ENCODE results near the gene POLK. TPM values are rescaled to one million over a fixed set of nuclear protein-coding genes. Genes with fewer than 3 reads are reported as not detected.

POLK gene
- total RNA-seq, 2 experiments from 2014 or later: 16.0 to 29.5 TPM

GRCh38 chr5:75616371-75616881 lies 104.7 kb downstream of the POLK start:
- ChIA-PET POLR2A (interaction anchor here (0.5 to 0.7 kb wide), 2 partner anchors 8 to 288 kb away, joined by 3 to 4 read pairs; no protein-coding TSS in a partner anchor), CTCF (ENCODE audit: unreplicated experiment) (no interaction called here)
- Histone ChIP-seq H3K36me3 (ENCODE audit: insufficient read depth, low read length) (no peaks in the 10 kb centered on the region), H3K9me2 (ENCODE audit: insufficient read depth, low read length) (no peaks in the 10 kb centered on the region), H3K79me2 (ENCODE audit: insufficient read depth, low read depth, low read length) (no peaks in the 10 kb centered on the region), H3K4me2 (ENCODE audit: low read length) (no peak overlapping the region), H3K9me3 (ENCODE audit: low read length) (no peaks in the 10 kb centered on the region), H2AFZ (ENCODE audit: low read length) (no peak overlapping the region), H4K20me1 (ENCODE audit: insufficient read depth, low read length) (no peaks in the 10 kb centered on the region), H3K27ac (ENCODE audit: low read depth, low read length, poor library complexity, severe bottlenecking) (no peak overlapping the region), H3K4me3 (ENCODE audit: low read depth, low read length, poor library complexity, severe bottlenecking) (no peak overlapping the region), H3K4me1 (ENCODE audit: insufficient read depth, low read length, poor library complexity, severe bottlenecking) (no peaks in the 10 kb centered on the region)
- DNase-seq (ENCODE audit: low spot score): no peak
- no TSS peak for BruUV-seq (replicated peaks)
- TF ChIP-seq CTCF (conservative IDR thresholded peaks at IDR 0.05; ENCODE audit: low read length) (no peak), EZH2phosphoT487 (IDR thresholded peaks at IDR 0.05; ENCODE audit: borderline replicate concordance, low read depth, low read length) (no peak)
- intact Hi-C loops (cut with micrococcal nuclease; ENCODE audit: unreplicated experiment): no loop called here

- no peaks in the 10 kb centered on the region for H3K4me1 ChIP-seq (ENCODE audit: insufficient read depth, low read length, poor library complexity, severe bottlenecking)
- intact Hi-C loops (cut with micrococcal nuclease; ENCODE audit: unreplicated experiment): no loop called here
- TF ChIP-seq CTCF (conservative IDR thresholded peaks at IDR 0.05; ENCODE audit: low read length) (no peak), EZH2phosphoT487 (IDR thresholded peaks at IDR 0.05; ENCODE audit: borderline replicate concordance, low read depth, low read length) (no peak)
- H3K36me3 ChIP-seq (ENCODE audit: insufficient read depth, low read length): no peaks in the 10 kb centered on the region
- no peak overlapping the region for H2AFZ ChIP-seq (ENCODE audit: low read length)
- ChIA-PET CTCF (ENCODE audit: unreplicated experiment) (no interaction called here), POLR2A (interaction anchor here (0.5 to 0.7 kb wide), 2 partner anchors 9 to 289 kb away, joined by 3 to 4 read pairs; no protein-coding TSS in a partner anchor)
- no peaks in the 10 kb centered on the region for H4K20me1 ChIP-seq (ENCODE audit: insufficient read depth, low read length)
- BruUV-seq (replicated peaks): no TSS peak
- H3K9me2 ChIP-seq (ENCODE audit: insufficient read depth, low read length): no peaks in the 10 kb centered on the region
- DNase-seq (ENCODE audit: low spot score): no peak
- H3K79me2 ChIP-seq (ENCODE audit: insufficient read depth, low read depth, low read length): no peaks in the 10 kb centered on the region
- H3K9me3 ChIP-seq (ENCODE audit: low read length): no peaks in the 10 kb centered on the region
- no peak overlapping the region for H3K27ac ChIP-seq (ENCODE audit: low read depth, low read length, poor library complexity, severe bottlenecking)
- H3K4me3 ChIP-seq (ENCODE audit: low read depth, low read length, poor library complexity, severe bottlenecking): no peak overlapping the region
- H3K4me2 ChIP-seq (ENCODE audit: low read length): no peak overlapping the region
Observed at GRCh38 chr5:75616971-75617621, 105.4 kb downstream of the POLK start.

DNA sequence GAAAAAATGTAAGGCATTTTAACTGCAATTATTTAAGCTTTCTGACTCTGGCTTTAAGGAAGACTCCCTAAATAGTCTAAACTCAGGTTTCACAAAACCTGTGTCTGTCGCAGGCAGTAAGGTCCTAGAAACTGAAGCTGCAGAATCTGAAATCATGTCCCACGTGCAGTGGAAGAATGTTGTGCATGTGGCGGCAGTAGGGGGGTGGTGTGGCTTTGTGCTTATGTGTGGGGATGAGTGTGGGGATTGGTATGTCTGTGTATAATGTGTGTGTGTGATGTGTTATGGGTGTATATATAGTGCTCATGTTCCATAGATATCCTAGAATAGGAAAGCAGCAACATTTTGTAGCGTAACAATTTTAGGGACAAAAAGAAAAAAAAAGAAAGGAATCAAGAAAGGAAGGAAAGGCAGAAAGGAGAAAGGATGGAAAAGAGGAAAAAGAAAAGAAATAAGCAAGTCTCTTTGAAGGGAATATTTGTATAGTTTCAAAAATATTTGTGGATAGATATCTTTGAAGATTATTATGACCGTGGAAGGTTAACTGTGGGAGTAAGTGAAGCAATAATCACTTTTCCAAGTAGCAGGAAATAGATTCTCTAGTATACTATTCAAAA lies 106.2 kb downstream of the POLK start:
- TF ChIP-seq CTCF (conservative IDR thresholded peaks at IDR 0.05; ENCODE audit: low read length): no peak
- no peak for TF ChIP-seq EZH2phosphoT487 (IDR thresholded peaks at IDR 0.05; ENCODE audit: borderline replicate concordance, low read depth, low read length)
- H3K9me2 ChIP-seq (ENCODE audit: insufficient read depth, low read length): no peaks in the 10 kb centered on the region
- ChIA-PET POLR2A (no interaction called here), CTCF (ENCODE audit: unreplicated experiment) (no interaction called here)
- intact Hi-C loops (cut with micrococcal nuclease; ENCODE audit: unreplicated experiment): no loop called here
- no peak overlapping the region for H3K27ac ChIP-seq (ENCODE audit: low read depth, low read length, poor library complexity, severe bottlenecking)
- H3K9me3 ChIP-seq (ENCODE audit: low read length): no peaks in the 10 kb centered on the region
- no peaks in the 10 kb centered on the region for H3K79me2 ChIP-seq (ENCODE audit: insufficient read depth, low read depth, low read length)
- no peak overlapping the region for H3K4me3 ChIP-seq (ENCODE audit: low read depth, low read length, poor library complexity, severe bottlenecking)
- no peaks in the 10 kb centered on the region for H3K4me1 ChIP-seq (ENCODE audit: insufficient read depth, low read length, poor library complexity, severe bottlenecking)
- DNase-seq (ENCODE audit: low spot score): no peak
- H3K36me3 ChIP-seq (ENCODE audit: insufficient read depth, low read length): no peaks in the 10 kb centered on the region
- no peak overlapping the region for H2AFZ ChIP-seq (ENCODE audit: low read length)
- H3K4me2 ChIP-seq (ENCODE audit: low read length): no peak overlapping the region
- H4K20me1 ChIP-seq (ENCODE audit: insufficient read depth, low read length): no peaks in the 10 kb centered on the region
- no TSS peak for BruUV-seq (replicated peaks)
